Measurements from ENCODE around the gene KRTAP10-4.
"Not testable (repeated sequence)": the region's sequence is repeated elsewhere in the genome, so short reads cannot be mapped to it uniquely, and the experiment has no call there.

The KRTAP10-4 gene

GRCh38 chr21:44573630-44574456 is at the start of gene KRTAP10-4:
Gene KRTAP10-4, plus strand, starts transcription at chr21:44573729. Its CDS starts 30 bp downstream, at chr21:44573759.
- not testable (repeated sequence) for FAIRE-seq

- no peak for FAIRE-seq
These were observed 48.8 kb upstream of the KRTAP10-4 start for GRCh38 chr21:44524414-44525371.

- FAIRE-seq, result no peak
These were observed 48.0 kb upstream of the KRTAP10-4 start for GRCh38 chr21:44525391-44526095.

GRCh38 chr21:44526096-44526997 is 47.2 kb upstream of the KRTAP10-4 start:
- no peak for FAIRE-seq

GRCh38 chr21:44527156-44527982 is 46.2 kb upstream of the KRTAP10-4 start:
- FAIRE-seq, result no peak

- no peak for FAIRE-seq
These were observed 45.4 kb upstream of the KRTAP10-4 start for GRCh38 chr21:44527983-44528633.

- no peak for FAIRE-seq
These were observed 44.9 kb upstream of the KRTAP10-4 start for GRCh38 chr21:44528634-44528995.

GRCh38 chr21:44529011-44529421 is 44.5 kb upstream of the KRTAP10-4 start:
- FAIRE-seq, result no peak

- FAIRE-seq, result no peak
These were observed 43.9 kb upstream of the KRTAP10-4 start for GRCh38 chr21:44529503-44530125.

- FAIRE-seq, result no peak
These were observed 43.2 kb upstream of the KRTAP10-4 start for GRCh38 chr21:44530221-44530902.

- FAIRE-seq, result no peak
These were observed 42.5 kb upstream of the KRTAP10-4 start for GRCh38 chr21:44530903-44531605.

- FAIRE-seq, result no peak
These were observed 41.6 kb upstream of the KRTAP10-4 start for GRCh38 chr21:44531606-44532564.

- no peak for FAIRE-seq
These were observed 40.8 kb upstream of the KRTAP10-4 start for GRCh38 chr21:44532712-44533111.

- FAIRE-seq, result no peak
These were observed 40.2 kb upstream of the KRTAP10-4 start for GRCh38 chr21:44533121-44533890.

GRCh38 chr21:44533891-44534627 is 39.5 kb upstream of the KRTAP10-4 start:
- no peak for FAIRE-seq

GRCh38 chr21:44534688-44535087 is 38.8 kb upstream of the KRTAP10-4 start:
- no peak for FAIRE-seq
